Breast epithelium (tissue), 3 donors: ENCODE results near the gene SEMA6D.

Experiments used
- POLR2A ChIP-seq: fragments of 450-650 bp; IDR thresholded peaks from one replicate; pipeline ENCODE4 v1.6.1; 2016; ENCODE audit warnings: antibody characterized with exemption, mild to moderate bottlenecking, moderate library complexity
- TF ChIP-seq, protein P1 (sequence below), 3 donors: fragments of 450-650 bp; IDR thresholded peaks; one replicate each; pipeline ENCODE4 v1.5.1; 2016 to 2017; ENCODE audit warnings: antibody characterized with exemption in 3 of 3, mild to moderate bottlenecking in 3 of 3, moderate library complexity in 3 of 3

DNA sequence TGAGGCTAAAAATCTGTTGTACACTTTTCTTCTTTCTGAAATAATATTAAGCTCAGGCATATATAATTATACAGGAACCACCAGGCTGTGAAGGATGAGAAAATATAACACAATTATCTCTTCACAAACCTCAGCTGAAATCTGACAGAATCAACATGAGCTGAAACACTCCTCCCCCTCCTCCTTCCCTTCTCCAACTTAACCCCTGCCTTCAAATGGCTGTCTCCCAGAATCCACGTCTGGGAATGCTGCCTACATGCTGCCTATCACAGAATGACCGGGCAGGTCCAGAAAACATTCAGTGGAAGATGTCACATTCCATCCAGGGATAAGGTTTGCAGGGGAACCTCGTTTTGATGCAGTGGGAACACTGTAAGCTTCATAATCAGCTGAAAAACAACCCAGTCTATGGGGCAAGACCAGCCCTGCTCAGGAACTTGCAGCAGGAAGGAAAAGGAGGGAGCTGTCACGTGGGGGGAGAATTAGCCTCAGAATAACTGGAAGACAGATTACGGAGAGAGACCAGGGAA, 44.0 kb upstream of the SEMA6D start:
- no peak for TF ChIP-seq POLR2A
- TF ChIP-seq, protein P1, sequence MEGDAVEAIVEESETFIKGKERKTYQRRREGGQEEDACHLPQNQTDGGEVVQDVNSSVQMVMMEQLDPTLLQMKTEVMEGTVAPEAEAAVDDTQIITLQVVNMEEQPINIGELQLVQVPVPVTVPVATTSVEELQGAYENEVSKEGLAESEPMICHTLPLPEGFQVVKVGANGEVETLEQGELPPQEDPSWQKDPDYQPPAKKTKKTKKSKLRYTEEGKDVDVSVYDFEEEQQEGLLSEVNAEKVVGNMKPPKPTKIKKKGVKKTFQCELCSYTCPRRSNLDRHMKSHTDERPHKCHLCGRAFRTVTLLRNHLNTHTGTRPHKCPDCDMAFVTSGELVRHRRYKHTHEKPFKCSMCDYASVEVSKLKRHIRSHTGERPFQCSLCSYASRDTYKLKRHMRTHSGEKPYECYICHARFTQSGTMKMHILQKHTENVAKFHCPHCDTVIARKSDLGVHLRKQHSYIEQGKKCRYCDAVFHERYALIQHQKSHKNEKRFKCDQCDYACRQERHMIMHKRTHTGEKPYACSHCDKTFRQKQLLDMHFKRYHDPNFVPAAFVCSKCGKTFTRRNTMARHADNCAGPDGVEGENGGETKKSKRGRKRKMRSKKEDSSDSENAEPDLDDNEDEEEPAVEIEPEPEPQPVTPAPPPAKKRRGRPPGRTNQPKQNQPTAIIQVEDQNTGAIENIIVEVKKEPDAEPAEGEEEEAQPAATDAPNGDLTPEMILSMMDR (IDR thresholded peaks at IDR 0.05) = no peak
